HCT116 (cell line): Measurements from ENCODE around the gene LEMD1.

Experiments
- CTCF ChIP-seq, 3 experiments: fragments of 200-600 bp in 1 of 3; sonication (generic) in 1 of 3; IDR thresholded peaks in 2 of 3; conservative IDR thresholded peaks in 1 of 3; 2 replicates each; pipeline ENCODE4 v1.5.1; 2012 to 2017; ENCODE audit warnings: low read depth in 2 of 3, low read length in 2 of 3, antibody characterized with exemption in 1 of 3, borderline replicate concordance in 1 of 3, control low read depth in 1 of 3, mild to moderate bottlenecking in 1 of 3, mixed read lengths in 1 of 3, mixed run types in 1 of 3, moderate library complexity in 1 of 3; ENCODE audit not compliant: insufficient read depth in 1 of 3
- EZH2phosphoT487 ChIP-seq: fragments of 200-600 bp; IDR thresholded peaks from 2 replicates; pipeline ENCODE4 v1.6.1; 2018; ENCODE audit warnings: antibody characterized with exemption, borderline replicate concordance
- POLR2A ChIP-seq: IDR thresholded peaks from 2 replicates; pipeline ENCODE4 v1.7.0; 2011; ENCODE audit warnings: borderline replicate concordance; ENCODE audit not compliant: insufficient read depth, insufficient read length; ENCODE audit errors: extremely low read depth
- POLR2AphosphoS5 ChIP-seq: IDR thresholded peaks from 2 replicates; pipeline ENCODE4 v1.6.1; 2011; ENCODE audit warnings: mild to moderate bottlenecking, low read depth, low read length, moderate library complexity
- REST ChIP-seq: IDR thresholded peaks from 2 replicates; pipeline ENCODE4 v1.6.1; 2012; ENCODE audit warnings: low read depth
- SRF ChIP-seq: IDR thresholded peaks from 2 replicates; pipeline ENCODE4 v1.6.1; 2012; ENCODE audit warnings: low read depth
- TF ChIP-seq, protein P1 (sequence below): IDR thresholded peaks from 2 replicates; pipeline ENCODE4 v1.6.1; 2012

GRCh38 chr1:205350124-205350523 is 71.7 kb downstream of the LEMD1 start:
- TF ChIP-seq CTCF (IDR thresholded peaks at IDR 0.05 in 2 of 3, conservative IDR thresholded peaks at IDR 0.05 in 1 of 3; ENCODE audit: borderline replicate concordance in 1 of 3, insufficient read depth in 1 of 3, low read depth in 2 of 3, low read length in 2 of 3) (no peak), EZH2phosphoT487 (no peak), REST (no peak), POLR2A (no peak), SRF (no peak), POLR2AphosphoS5 (no peak)
- TF ChIP-seq, protein P1, sequence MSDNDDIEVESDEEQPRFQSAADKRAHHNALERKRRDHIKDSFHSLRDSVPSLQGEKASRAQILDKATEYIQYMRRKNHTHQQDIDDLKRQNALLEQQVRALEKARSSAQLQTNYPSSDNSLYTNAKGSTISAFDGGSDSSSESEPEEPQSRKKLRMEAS: no peak
